Endothelial cell of umbilical vein (primary cell): ENCODE results near the gene CREG1.

Source experiments
- EZH2 ChIP-seq: IDR thresholded peaks from 2 replicates; pipeline ENCODE4 v1.6.1; 2012; ENCODE audit warnings: borderline replicate concordance, low read depth, mild to moderate bottlenecking, moderate library complexity, low read length, inconsistent platforms; ENCODE audit not compliant: severe bottlenecking
- FOS ChIP-seq: IDR thresholded peaks from 2 replicates; pipeline ENCODE4 v1.6.1; 2011; ENCODE audit warnings: mild to moderate bottlenecking, low read length, moderate library complexity, borderline replicate concordance; ENCODE audit not compliant: insufficient read depth
- JUN ChIP-seq: IDR thresholded peaks from 2 replicates; pipeline ENCODE4 v1.6.1; 2011; ENCODE audit warnings: borderline replicate concordance, low read depth; ENCODE audit not compliant: insufficient read length, insufficient read depth
- POLR2AphosphoS5 ChIP-seq: IDR thresholded peaks from 2 replicates; pipeline ENCODE4 v1.6.1; 2012; ENCODE audit warnings: low read depth, mild to moderate bottlenecking, control low read depth, low read length, moderate library complexity; ENCODE audit not compliant: insufficient read depth
- TF ChIP-seq, protein P1 (sequence below), 2 donors: IDR thresholded peaks; 1 replicate in 1 of 2; 2 replicates in 1 of 2; pipeline ENCODE4 v1.5.1; 2011; ENCODE audit warnings: low read length in 2 of 2, mild to moderate bottlenecking in 2 of 2, moderate library complexity in 2 of 2, control low read depth in 1 of 2, inconsistent platforms in 1 of 2, low read depth in 1 of 2; ENCODE audit not compliant: insufficient read depth in 1 of 2; ENCODE audit errors: extremely low read depth in 1 of 2

GRCh38 chr1:167578939-167579521 is 25.5 kb upstream of the CREG1 start:
- TF ChIP-seq, protein P1, sequence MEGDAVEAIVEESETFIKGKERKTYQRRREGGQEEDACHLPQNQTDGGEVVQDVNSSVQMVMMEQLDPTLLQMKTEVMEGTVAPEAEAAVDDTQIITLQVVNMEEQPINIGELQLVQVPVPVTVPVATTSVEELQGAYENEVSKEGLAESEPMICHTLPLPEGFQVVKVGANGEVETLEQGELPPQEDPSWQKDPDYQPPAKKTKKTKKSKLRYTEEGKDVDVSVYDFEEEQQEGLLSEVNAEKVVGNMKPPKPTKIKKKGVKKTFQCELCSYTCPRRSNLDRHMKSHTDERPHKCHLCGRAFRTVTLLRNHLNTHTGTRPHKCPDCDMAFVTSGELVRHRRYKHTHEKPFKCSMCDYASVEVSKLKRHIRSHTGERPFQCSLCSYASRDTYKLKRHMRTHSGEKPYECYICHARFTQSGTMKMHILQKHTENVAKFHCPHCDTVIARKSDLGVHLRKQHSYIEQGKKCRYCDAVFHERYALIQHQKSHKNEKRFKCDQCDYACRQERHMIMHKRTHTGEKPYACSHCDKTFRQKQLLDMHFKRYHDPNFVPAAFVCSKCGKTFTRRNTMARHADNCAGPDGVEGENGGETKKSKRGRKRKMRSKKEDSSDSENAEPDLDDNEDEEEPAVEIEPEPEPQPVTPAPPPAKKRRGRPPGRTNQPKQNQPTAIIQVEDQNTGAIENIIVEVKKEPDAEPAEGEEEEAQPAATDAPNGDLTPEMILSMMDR (IDR thresholded peaks at IDR 0.05; ENCODE audit: extremely low read depth in 1 of 2, insufficient read depth in 1 of 2, low read depth in 1 of 2, low read length in 2 of 2): no peak
- TF ChIP-seq JUN: no peak
- no peak for TF ChIP-seq FOS
- TF ChIP-seq EZH2: no peak
- no peak for TF ChIP-seq POLR2AphosphoS5
